Hepatocyte (in vitro differentiated cells): ENCODE data around the gene C8G. TPM values are rescaled to one million over a fixed set of nuclear protein-coding genes. Genes with fewer than 3 reads are reported as not detected.
A peak's percentile ranks its signal among the peaks of the same experiment; 100 is the strongest.

ENCODE experiments used
- DNase-seq: peaks from one replicate; pipeline ENCODE4 v3.0.0-alpha.2; 2016; ENCODE audit warnings: low spot score
- H2AFZ ChIP-seq: fragments of 200-600 bp; sonication (generic); 2 replicates; pipeline ENCODE4 v1.6.0; 2016; ENCODE audit warnings: antibody characterized with exemption, mild to moderate bottlenecking
- H3K27ac ChIP-seq: fragments of 200-600 bp; sonication (generic); 2 replicates; pipeline ENCODE4 v1.5.1; 2016; ENCODE audit warnings: mild to moderate bottlenecking
- H3K27me3 ChIP-seq: fragments of 200-600 bp; sonication (generic); 2 replicates; pipeline ENCODE4 v1.6.1; 2016
- H3K36me3 ChIP-seq: fragments of 200-600 bp; sonication (generic); replicated peaks from 2 replicates; pipeline ENCODE4 v1.5.1; 2016; ENCODE audit warnings: low read depth; ENCODE audit not compliant: insufficient read depth
- H3K4me1 ChIP-seq: fragments of 200-600 bp; sonication (generic); 2 replicates; pipeline ENCODE4 v1.5.1; 2016; ENCODE audit warnings: mild to moderate bottlenecking, moderate library complexity; ENCODE audit not compliant: insufficient read depth
- H3K4me2 ChIP-seq: fragments of 200-600 bp; sonication (generic); 2 replicates; pipeline ENCODE4 v1.6.0; 2016
- H3K4me3 ChIP-seq: fragments of 200-600 bp; sonication (generic); 2 replicates; pipeline ENCODE4 v1.5.1; 2016; ENCODE audit warnings: mild to moderate bottlenecking
- H3K79me2 ChIP-seq: fragments of 200-600 bp; sonication (generic); 2 replicates; pipeline ENCODE4 v1.6.0; 2017; ENCODE audit warnings: mild to moderate bottlenecking
- H3K9me2 ChIP-seq: fragments of 200-600 bp; sonication (generic); replicated peaks from 2 replicates; pipeline ENCODE4 v1.6.0; 2017; ENCODE audit warnings: mild to moderate bottlenecking; ENCODE audit not compliant: insufficient read depth
- H3K9me3 ChIP-seq: fragments of 200-600 bp; sonication (generic); 2 replicates; pipeline ENCODE4 v1.5.1; 2016; ENCODE audit warnings: low read depth, mild to moderate bottlenecking
- H4K20me1 ChIP-seq: fragments of 200-600 bp; sonication (generic); 2 replicates; pipeline ENCODE4 v1.6.0; 2016; ENCODE audit warnings: mild to moderate bottlenecking; ENCODE audit not compliant: insufficient read depth, poor library complexity, severe bottlenecking
- EZH2 ChIP-seq: fragments of 200-600 bp; sonication (generic); IDR thresholded peaks from 2 replicates; pipeline ENCODE4 v1.6.1; 2016; ENCODE audit warnings: antibody characterized with exemption, mild to moderate bottlenecking, borderline replicate concordance
- EZH2phosphoT487 ChIP-seq: fragments of 200-600 bp; sonication (generic); IDR thresholded peaks from one replicate; pipeline ENCODE4 v1.6.1; 2018; ENCODE audit warnings: antibody characterized with exemption, mild to moderate bottlenecking, low read depth, moderate library complexity; ENCODE audit not compliant: unreplicated experiment, severe bottlenecking
- WGBS: methylation state at CpG from one replicate; pipeline ENCODE4 v1.1.6; 2016; ENCODE audit warnings: low lambda C conversion rate; ENCODE audit errors: missing lambda C conversion rate; 5-methylcytosine and 5-hydroxymethylcytosine counted together
- polyA plus RNA-seq: library from polyadenylated mRNA; unstranded; fragments of >200 nt; fragmentation: Nextera tagmentation; extraction: Ambion mirVana; gene quantifications from 2 replicates; pipeline ENCODE4 v1.2.1, GENCODE V29; 2016
- total RNA-seq: library from RNA; depleted of rRNA; stranded (reverse); fragments of >200 nt; gene quantifications from 2 replicates; pipeline ENCODE4 v1.2.3, GENCODE V29; 2014
- TF ChIP-seq, protein P1 (sequence below): fragments of 200-600 bp; sonication (generic); IDR thresholded peaks from 2 replicates; pipeline ENCODE4 v1.5.1; 2016; ENCODE audit warnings: antibody characterized with exemption, mild to moderate bottlenecking; ENCODE audit not compliant: poor library complexity

The C8G gene
- total and polyA plus RNA-seq, 2 experiments from 2014 or later, result 5.7 to 15.4 TPM

DNA sequence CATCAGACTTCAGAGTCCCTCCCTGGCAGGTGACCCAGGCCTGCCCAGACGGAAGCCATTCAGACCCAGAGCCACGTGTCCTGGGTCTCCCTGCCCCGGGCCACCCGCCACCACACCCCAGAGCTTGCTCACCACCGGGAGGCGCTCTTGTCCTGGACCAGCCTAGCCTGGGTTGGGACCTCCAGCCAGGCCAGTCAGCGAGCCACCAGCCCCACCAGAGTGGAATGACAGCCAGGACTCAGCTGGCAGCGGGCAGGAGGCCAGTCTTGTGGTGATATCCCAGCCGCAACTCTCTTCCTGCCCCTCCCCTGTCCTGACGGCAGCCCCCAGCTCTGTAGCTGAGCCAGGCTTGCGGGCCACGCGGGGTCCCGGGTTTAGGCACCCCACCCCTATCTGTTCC is 30.6 kb downstream of the C8G start:
- no peaks in the 10 kb centered on the region for H3K9me3 ChIP-seq
- no peaks in the 10 kb centered on the region for H3K4me1 ChIP-seq
- no peaks in the 10 kb centered on the region for H3K27me3 ChIP-seq
- no peak overlapping the region for H2AFZ ChIP-seq
- H3K9me2 ChIP-seq, result no peaks in the 10 kb centered on the region
- H3K4me3 ChIP-seq, result no peak overlapping the region
- no peak overlapping the region for H3K4me2 ChIP-seq
- no peak overlapping the region for H3K27ac ChIP-seq
- no peaks in the 10 kb centered on the region for H3K36me3 ChIP-seq
- no peaks in the 10 kb centered on the region for H4K20me1 ChIP-seq
- no peak for DNase-seq
- H3K79me2 ChIP-seq, result no peaks in the 10 kb centered on the region
- 86% methylated on average over 13 of the region's 14 CpGs for WGBS
- no peak for TF ChIP-seq EZH2phosphoT487
- TF ChIP-seq EZH2, result no peak
- TF ChIP-seq, protein P1, sequence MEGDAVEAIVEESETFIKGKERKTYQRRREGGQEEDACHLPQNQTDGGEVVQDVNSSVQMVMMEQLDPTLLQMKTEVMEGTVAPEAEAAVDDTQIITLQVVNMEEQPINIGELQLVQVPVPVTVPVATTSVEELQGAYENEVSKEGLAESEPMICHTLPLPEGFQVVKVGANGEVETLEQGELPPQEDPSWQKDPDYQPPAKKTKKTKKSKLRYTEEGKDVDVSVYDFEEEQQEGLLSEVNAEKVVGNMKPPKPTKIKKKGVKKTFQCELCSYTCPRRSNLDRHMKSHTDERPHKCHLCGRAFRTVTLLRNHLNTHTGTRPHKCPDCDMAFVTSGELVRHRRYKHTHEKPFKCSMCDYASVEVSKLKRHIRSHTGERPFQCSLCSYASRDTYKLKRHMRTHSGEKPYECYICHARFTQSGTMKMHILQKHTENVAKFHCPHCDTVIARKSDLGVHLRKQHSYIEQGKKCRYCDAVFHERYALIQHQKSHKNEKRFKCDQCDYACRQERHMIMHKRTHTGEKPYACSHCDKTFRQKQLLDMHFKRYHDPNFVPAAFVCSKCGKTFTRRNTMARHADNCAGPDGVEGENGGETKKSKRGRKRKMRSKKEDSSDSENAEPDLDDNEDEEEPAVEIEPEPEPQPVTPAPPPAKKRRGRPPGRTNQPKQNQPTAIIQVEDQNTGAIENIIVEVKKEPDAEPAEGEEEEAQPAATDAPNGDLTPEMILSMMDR, result no peak

DNA sequence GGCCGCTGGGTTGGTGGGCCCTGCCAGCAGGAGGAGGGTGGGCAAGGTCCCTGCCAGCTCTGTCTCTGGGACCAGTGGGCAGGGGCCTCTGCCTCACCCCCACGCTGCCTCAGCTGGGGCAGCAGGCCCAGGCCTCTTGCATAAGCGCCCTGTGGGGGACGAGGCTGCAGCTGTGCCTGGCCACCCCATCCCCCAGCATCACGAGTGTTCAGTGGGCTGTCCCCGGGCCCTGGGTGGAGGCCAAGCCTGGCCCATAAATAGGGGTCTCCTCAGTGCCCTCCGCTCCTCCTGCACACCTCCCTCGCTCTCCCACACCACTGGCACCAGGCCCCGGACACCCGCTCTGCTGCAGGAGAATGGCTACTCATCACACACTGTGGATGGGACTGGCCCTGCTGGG is 32.2 kb downstream of the C8G start, which contains the start of gene PTGDS:
PTGDS (plus strand) TSS at position 282 of the 400 bp plus-strand sequence; CDS start at position 357, 75 bp downstream.
- Histone ChIP-seq H3K4me1 (no peaks in the 10 kb centered on the region), H3K9me2 (no peaks in the 10 kb centered on the region), H3K36me3 (no peaks in the 10 kb centered on the region), H4K20me1 (no peaks in the 10 kb centered on the region), H3K4me2 (peak within 1 kb of the TSS; percentile 90), H3K27ac (no peak within 1 kb of the TSS), H3K4me3 (peak within 1 kb of the TSS; percentile 49), H3K27me3 (no peaks in the 10 kb centered on the region), H2AFZ (peak within 1 kb of the TSS; percentile 37), H3K9me3 (no peaks in the 10 kb centered on the region), H3K79me2 (no peaks in the 10 kb centered on the region)
- WGBS, result 85% methylated on average over 10 of the region's 10 CpGs
- no peak for TF ChIP-seq EZH2
- TF ChIP-seq, protein P1, result no peak
- TF ChIP-seq EZH2phosphoT487, result no peak
- DNase-seq, result no peak

DNA sequence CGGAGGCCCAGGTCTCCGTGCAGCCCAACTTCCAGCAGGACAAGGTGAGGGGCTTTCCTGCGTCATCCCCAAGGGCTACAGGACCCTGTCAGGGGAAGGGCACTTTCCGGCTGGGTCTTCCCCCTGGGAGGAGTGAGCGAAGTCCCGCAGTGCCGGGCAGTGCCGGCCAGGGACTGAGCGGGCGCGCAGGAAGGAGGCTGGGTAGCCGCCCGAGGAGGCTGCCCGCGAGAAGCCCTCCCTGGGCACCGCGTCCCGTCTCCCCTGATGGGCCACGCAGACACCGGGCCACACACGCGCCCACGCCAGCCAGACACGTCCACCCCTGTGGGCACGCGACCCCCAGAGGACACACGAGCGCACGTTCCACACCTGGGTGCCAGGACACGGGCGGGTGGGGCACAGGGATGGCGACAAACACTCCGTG is 32.6 kb downstream of the C8G start:
- Histone ChIP-seq H3K9me2 (no peaks in the 10 kb centered on the region), H3K4me2 (peak overlapping the region; percentile 90), H3K36me3 (no peaks in the 10 kb centered on the region), H3K9me3 (no peaks in the 10 kb centered on the region), H4K20me1 (no peaks in the 10 kb centered on the region), H3K4me3 (peak overlapping the region; percentile 49), H2AFZ (peak overlapping the region; percentile 37), H3K79me2 (no peaks in the 10 kb centered on the region), H3K27me3 (no peaks in the 10 kb centered on the region), H3K4me1 (no peaks in the 10 kb centered on the region), H3K27ac (no peak overlapping the region)
- TF ChIP-seq, protein P1, result no peak
- TF ChIP-seq EZH2phosphoT487, result no peak
- 19% methylated on average over 26 of the region's 33 CpGs for WGBS
- DNase-seq, result no peak
